ES-I3 (cell line): ENCODE measurements around the gene DEPDC5.

Experiments
- H3K36me3 ChIP-seq: 2 replicates; pipeline ENCODE4 v1.6.1; 2013; ENCODE audit warnings: mild to moderate bottlenecking, low read length, control low read depth, moderate library complexity; ENCODE audit not compliant: insufficient read depth
- H3K4me1 ChIP-seq: 2 replicates; pipeline ENCODE4 v1.6.1; 2013; ENCODE audit warnings: mild to moderate bottlenecking, control low read depth, low read length; ENCODE audit not compliant: insufficient read depth
- H3K9ac ChIP-seq: 2 replicates; pipeline ENCODE4 v1.6.1; 2013; ENCODE audit warnings: low read depth, mild to moderate bottlenecking, low read length, moderate library complexity
- H3K9me3 ChIP-seq: 2 replicates; pipeline ENCODE4 v1.6.1; 2013; ENCODE audit warnings: mild to moderate bottlenecking, low read length, moderate library complexity; ENCODE audit not compliant: control insufficient read depth, insufficient read depth

DEPDC5 gene

GRCh38 chr22:31917227-31917921 is 163.6 kb downstream of the DEPDC5 start:
- no peaks in the 10 kb centered on the region for H3K36me3 ChIP-seq
- H3K9ac ChIP-seq = no peak overlapping the region
- no peaks in the 10 kb centered on the region for H3K9me3 ChIP-seq
- H3K4me1 ChIP-seq = peaks cover 3% of the 10 kb centered on the region; the same call in 1 of the 2 replicates

DNA sequence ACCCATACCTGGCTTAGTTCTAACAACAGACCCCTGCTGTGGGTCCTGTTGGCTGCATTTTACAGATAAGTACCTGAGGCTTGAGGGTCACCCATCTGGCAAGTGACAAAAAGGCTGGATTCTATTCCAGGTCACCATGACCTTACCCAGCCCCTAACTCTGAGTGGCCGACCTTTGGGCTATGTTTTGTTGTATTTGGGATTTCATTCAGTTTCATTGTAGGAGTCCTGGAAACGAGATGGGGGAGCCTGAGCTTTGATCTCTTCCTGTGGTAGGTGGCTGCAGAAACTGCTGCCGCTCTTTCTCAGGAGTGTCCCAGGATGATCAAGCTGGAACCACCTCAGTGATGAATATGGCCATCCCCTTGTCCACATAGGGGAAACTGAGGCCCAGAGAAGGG is 165.9 kb downstream of the DEPDC5 start:
- H3K9ac ChIP-seq = no peak overlapping the region
- no peaks in the 10 kb centered on the region for H3K9me3 ChIP-seq
- H3K36me3 ChIP-seq = no peaks in the 10 kb centered on the region
- H3K4me1 ChIP-seq = peaks cover 3% of the 10 kb centered on the region; the same call in 1 of the 2 replicates

GRCh38 chr22:31920306-31920705 is 166.5 kb downstream of the DEPDC5 start:
- peaks cover 3% of the 10 kb centered on the region; the same call in 1 of the 2 replicates for H3K4me1 ChIP-seq
- no peaks in the 10 kb centered on the region for H3K9me3 ChIP-seq
- H3K36me3 ChIP-seq = no peaks in the 10 kb centered on the region
- H3K9ac ChIP-seq = no peak overlapping the region

DNA sequence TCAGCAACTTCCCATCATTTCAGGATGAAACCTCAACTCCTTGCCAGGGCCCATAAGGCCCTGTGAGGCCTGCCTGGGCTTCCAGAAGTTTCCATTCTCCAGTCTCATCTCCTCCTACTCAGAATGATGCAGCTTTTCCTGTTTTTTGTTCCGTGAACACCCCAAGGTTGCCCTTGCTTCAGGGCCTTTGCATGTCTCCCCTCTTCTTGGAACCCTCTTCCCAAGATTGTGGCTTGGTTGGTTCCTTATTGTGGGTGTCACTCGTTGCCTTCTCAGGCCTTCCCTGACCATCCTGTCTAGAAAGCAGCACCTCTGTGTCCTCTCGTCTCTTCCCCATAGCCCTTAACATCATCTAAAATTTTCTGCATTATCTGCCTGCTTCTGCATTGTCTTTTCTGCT is 167.3 kb downstream of the DEPDC5 start:
- peaks cover 3% of the 10 kb centered on the region; the same call in 1 of the 2 replicates for H3K4me1 ChIP-seq

GRCh38 chr22:31922534-31922933 is 168.7 kb downstream of the DEPDC5 start:
- Histone ChIP-seq H3K4me1 (peaks cover 3% of the 10 kb centered on the region; the same call in 1 of the 2 replicates), H3K9ac (no peak overlapping the region), H3K36me3 (no peaks in the 10 kb centered on the region), H3K9me3 (no peaks in the 10 kb centered on the region)

More for the DNA sequence above, 167.3 kb downstream of the DEPDC5 start:
- Histone ChIP-seq H3K9me3 (no peaks in the 10 kb centered on the region), H3K9ac (no peak overlapping the region), H3K36me3 (no peaks in the 10 kb centered on the region)

DNA sequence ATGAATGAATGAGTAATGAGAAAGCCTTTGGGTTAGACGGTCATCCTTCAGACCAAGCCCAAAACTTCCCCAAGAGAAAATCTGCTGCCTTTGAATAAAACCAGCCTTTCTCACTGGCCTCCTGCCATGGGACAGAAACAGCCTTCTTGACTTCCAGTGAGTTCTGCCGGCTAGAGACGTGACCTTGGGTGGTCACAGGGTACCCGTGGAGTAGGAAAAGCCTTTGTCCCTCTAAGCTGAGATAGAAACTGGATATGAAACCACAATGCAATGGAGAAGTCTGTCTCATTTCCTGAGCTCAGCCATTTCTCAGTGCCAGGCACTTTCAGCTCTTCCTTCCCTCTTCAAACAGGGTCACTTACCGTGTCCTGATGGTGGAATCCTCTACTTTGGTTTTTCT is 169.3 kb downstream of the DEPDC5 start:
- Histone ChIP-seq H3K9me3 (no peaks in the 10 kb centered on the region), H3K36me3 (no peaks in the 10 kb centered on the region), H3K9ac (no peak overlapping the region), H3K4me1 (peaks cover 3% of the 10 kb centered on the region; the same call in 1 of the 2 replicates)

DNA sequence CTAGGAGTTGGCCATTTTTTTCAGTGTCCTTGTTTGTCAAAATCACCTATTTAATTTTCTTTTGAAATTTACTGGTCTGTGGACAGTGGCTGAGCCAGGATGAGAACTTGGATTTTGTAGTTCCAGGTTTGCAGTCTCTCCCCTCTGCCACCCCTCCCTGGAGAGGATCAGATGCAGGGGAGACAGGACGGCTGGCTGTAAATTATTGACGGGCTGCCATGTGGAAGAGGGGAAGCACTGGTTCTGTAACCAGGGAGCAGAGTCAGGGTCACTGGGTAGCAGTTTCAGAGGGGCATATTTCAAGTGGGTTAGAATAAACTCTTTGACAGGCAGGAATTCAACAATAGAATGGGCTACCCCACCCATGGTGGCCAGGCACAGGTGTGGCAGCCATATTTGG is 169.9 kb downstream of the DEPDC5 start:
- Histone ChIP-seq H3K36me3 (no peaks in the 10 kb centered on the region), H3K4me1 (peaks cover 3% of the 10 kb centered on the region; the same call in 1 of the 2 replicates), H3K9me3 (no peaks in the 10 kb centered on the region), H3K9ac (no peak overlapping the region)

DNA sequence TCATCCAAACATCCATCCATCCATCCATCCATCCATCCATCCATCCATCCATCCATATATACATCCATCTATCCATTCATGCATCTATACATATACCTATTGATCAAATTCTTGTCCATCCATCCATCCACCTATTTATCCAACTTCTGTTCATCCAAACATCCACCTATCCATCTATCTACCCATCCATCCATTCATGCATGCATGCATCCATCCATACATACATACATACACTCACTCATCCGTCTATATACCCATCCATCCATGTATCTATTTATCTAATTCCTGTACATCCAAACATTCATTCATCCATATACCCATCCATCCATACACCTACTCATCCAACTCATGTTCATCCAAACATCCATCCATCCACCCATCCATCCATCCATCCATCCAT is 171.2 kb downstream of the DEPDC5 start:
- H3K9me3 ChIP-seq = no peaks in the 10 kb centered on the region
- H3K9ac ChIP-seq = no peak overlapping the region
- H3K36me3 ChIP-seq = no peaks in the 10 kb centered on the region
- no peaks in the 10 kb centered on the region for H3K4me1 ChIP-seq

DNA sequence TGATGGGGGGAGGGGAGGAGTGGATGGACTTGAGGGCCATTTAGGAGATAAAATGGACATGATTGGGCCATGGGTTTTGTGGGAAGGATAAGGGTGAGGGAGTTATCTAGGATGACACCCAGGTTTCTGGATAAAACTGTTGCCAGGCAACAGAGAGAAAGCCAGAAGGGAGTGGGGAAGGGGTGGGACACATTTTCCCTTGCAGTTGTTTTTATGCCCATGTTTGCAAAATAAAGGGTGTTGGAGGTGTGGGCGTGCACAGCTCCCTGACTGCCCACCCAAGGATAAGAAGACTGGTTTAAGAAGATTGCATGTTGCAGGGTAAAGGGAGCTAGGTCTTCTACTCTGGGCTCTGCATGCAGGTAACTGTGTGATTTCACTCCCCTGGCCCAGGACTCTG is 172.2 kb downstream of the DEPDC5 start:
- Histone ChIP-seq H3K9ac (no peak overlapping the region), H3K36me3 (no peaks in the 10 kb centered on the region), H3K4me1 (no peaks in the 10 kb centered on the region), H3K9me3 (no peaks in the 10 kb centered on the region)

DNA sequence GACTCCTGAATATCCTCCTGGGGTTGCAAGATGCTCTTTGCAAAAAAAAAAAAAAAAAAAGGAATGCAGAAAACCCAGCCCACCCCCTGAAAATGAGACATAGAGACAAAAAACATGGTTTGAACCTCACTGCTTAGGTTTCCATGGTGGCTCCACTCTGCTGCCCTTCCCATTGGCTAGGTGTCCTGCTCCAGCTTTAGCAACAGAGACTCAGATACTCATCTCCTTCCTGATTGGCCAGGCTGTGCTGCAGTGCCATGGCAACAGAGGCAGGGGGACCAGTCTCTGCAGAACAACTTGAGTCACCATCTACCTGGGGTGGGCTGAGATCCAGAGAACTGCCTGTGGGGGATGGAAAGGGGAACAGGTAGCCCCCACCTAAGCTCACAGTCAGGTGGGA is 173.2 kb downstream of the DEPDC5 start:
- no peak overlapping the region for H3K9ac ChIP-seq
- H3K4me1 ChIP-seq = no peaks in the 10 kb centered on the region
- H3K36me3 ChIP-seq = no peaks in the 10 kb centered on the region
- no peaks in the 10 kb centered on the region for H3K9me3 ChIP-seq

DNA sequence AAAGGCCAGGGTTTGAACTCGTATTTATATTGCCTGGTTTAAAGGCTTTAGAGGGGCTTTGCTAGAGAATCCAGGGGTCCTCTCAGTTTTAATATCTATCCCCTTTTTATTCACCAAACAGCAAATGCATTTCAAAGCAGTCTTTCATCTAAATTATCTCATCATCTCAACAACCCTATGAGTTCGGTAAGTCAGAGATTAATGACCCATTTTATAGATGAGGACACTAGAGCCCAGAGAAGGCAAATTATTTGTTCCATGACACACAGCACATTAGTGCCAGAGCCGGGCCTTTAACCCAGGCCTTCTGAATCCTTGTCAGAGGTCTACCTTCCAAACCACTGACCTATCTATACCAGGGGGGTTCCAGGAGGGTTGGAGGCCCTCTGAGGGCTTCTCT is 173.7 kb downstream of the DEPDC5 start:
- Histone ChIP-seq H3K4me1 (no peaks in the 10 kb centered on the region), H3K9ac (no peak overlapping the region), H3K9me3 (no peaks in the 10 kb centered on the region), H3K36me3 (no peaks in the 10 kb centered on the region)

DNA sequence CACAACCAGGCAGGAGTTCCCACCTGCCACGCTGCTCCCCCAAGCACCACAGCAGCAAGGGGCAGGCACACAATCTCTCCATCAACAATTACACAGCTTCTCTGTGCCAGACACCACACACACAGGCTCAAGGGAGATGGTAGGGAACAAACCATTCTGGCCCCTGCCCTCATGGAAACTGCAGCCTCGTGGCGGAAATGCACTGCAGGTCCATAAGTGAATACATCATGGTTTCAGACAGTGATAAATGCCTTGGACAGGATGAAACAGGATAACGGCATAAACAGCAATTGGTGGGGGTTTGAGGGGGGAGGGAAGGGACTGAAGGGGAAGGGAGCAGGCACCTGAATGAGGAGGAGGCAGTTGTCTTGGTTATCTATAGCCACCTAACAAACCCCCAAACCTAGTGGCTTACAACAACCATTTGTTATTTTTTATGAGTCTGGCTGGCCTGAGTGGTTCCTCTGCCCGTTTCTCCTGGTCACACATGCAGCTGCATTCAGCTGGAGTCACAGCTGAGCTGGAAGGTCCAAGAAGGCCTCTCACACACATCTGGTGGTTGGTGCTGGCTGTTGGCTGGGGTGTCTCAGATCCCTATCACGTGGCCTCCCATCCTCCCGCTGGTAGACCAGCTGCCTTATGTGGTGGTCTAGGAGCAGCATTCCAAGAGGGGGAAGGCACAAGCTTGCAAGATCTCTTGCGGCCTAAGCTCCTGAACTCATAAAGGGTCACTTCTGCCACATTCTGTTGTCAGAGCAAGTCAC is 175.5 kb downstream of the DEPDC5 start:
- Histone ChIP-seq H3K9ac (no peak overlapping the region), H3K36me3 (no peaks in the 10 kb centered on the region), H3K9me3 (no peaks in the 10 kb centered on the region), H3K4me1 (no peaks in the 10 kb centered on the region)

DNA sequence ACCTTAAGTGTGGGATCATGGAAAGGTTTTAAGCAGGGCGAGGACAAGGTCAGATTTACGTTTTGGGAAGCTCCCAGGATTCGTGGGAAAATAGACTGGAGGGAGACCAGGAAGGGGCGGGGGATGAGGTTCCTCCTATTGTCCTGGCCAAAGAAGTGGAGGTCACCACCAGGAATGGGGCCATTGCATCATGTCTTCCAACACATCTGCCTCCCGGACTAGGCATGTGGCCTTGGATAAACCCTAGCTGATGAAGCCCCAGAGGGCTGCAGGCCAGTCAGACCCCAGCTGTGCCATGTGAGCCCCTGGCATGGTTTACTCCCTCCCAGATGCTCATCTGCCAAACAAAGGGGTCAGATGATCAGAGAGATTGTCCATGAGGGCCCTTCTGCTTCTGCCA is 179.0 kb downstream of the DEPDC5 start:
- H3K4me1 ChIP-seq = peaks cover 9% of the 10 kb centered on the region

GRCh38 chr22:31933406-31933805 is 179.6 kb downstream of the DEPDC5 start:
- H3K9ac ChIP-seq = no peak overlapping the region
- no peaks in the 10 kb centered on the region for H3K9me3 ChIP-seq
- H3K36me3 ChIP-seq = no peaks in the 10 kb centered on the region
- peaks cover 13% of the 10 kb centered on the region for H3K4me1 ChIP-seq

More for the DNA sequence above, 179.0 kb downstream of the DEPDC5 start:
- no peaks in the 10 kb centered on the region for H3K9me3 ChIP-seq
- no peaks in the 10 kb centered on the region for H3K36me3 ChIP-seq
- H3K9ac ChIP-seq = no peak overlapping the region
